A673 (cell line): ENCODE data around the gene MAP4.

ENCODE experiments used
- EZH2 ChIP-seq: fragments of 200-600 bp; sonication (generic); IDR thresholded peaks from 2 replicates; pipeline ENCODE4 v1.6.1; 2017; ENCODE audit warnings: borderline replicate concordance, low read depth, mild to moderate bottlenecking, mixed read lengths, antibody characterized with exemption, low read length; ENCODE audit not compliant: poor library complexity, severe bottlenecking
- TF ChIP-seq, protein P1 (sequence below): fragments of 300-800, 200-600 bp; sonication (generic); conservative IDR thresholded peaks from 2 replicates; pipeline ENCODE4 v1.5.1; 2017; ENCODE audit warnings: low read depth, mild to moderate bottlenecking, antibody characterized with exemption, low read length, moderate library complexity, mixed read lengths

DNA sequence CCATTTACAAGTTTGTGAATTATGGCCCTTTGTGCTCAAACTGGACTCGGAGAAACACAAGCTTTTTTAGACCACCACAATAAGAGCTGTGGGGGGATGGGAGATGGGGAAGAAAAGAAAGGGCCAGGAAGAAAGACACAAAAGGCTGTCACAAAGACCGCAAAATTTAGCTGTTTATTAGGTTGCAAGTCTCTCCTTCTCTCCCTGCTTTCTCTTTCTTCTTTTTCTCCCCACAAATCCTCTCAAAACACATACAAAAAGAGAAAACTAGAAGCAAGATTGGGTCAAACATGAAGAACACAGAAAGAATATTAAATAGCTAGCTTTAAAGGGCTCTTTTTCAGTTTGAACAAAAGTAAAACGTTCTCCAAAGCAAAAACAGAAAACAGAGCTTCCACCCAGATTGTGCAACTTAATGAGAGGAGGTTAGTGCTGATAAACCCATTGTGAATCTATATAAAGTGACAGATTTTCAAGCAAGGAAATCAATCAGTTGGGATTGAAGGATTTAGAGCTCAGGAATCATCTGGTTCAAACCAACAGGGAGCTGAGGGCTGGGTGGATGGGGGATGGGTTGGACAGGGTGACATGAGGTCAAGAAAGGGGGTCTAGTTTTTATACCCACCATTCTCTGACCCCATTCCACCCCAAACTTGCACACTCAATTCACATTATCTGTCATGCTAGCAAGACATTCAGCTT, 125.9 kb downstream of the MAP4 start:
- no peak for TF ChIP-seq EZH2
- TF ChIP-seq, protein P1, sequence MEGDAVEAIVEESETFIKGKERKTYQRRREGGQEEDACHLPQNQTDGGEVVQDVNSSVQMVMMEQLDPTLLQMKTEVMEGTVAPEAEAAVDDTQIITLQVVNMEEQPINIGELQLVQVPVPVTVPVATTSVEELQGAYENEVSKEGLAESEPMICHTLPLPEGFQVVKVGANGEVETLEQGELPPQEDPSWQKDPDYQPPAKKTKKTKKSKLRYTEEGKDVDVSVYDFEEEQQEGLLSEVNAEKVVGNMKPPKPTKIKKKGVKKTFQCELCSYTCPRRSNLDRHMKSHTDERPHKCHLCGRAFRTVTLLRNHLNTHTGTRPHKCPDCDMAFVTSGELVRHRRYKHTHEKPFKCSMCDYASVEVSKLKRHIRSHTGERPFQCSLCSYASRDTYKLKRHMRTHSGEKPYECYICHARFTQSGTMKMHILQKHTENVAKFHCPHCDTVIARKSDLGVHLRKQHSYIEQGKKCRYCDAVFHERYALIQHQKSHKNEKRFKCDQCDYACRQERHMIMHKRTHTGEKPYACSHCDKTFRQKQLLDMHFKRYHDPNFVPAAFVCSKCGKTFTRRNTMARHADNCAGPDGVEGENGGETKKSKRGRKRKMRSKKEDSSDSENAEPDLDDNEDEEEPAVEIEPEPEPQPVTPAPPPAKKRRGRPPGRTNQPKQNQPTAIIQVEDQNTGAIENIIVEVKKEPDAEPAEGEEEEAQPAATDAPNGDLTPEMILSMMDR: no peak
